ENCODE measurements around the gene SLC38A10. TPM values are rescaled to one million over a fixed set of nuclear protein-coding genes. Genes with fewer than 3 reads are reported as not detected.

Gene SLC38A10
- polyA plus RNA-seq, 1 of the 3 experiments (the other 2 are of a cell fraction) = 82.2 TPM

DNA sequence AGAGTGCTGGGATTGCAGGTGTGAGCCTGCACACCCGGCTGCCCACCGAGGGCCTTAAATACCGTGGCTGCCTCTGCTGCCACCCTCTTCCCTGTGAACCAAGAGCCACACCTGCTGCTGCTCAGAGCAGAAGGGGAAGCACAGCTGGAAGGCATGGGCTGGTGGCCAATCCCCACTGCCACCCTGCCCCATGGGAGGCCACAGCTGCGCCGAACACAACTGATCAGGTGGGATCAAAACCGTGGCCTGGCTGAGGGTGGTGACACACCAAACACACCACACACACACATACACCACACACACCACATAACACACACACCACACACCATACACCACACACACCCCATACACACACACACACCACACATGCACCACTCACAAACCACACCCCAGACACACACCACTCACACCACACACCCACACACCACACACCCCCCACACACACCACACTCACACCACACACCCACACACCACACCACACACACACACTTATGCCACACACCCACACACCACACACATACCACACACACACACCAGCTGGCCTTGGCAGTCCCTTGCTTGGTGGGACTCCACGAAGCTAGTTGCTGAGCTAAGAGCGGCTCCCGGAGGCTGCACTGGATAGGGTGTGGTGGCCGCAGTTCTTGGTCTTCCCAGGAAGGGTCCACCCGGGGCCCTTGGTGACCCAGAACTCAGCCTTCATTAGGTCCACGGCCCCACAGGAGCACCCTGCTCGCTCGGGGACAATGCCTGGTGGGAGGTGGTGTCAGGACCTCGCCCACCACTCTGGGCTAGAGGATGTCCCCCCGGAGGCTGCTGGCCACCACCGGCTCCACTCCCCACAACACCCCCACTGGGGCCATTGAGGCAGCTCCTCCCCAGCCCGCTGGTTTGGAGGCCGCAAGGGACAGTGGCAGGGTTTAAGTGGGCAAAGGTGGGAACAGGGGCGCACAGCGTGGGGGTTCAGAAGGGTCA lies 87.2 kb downstream of the SLC38A10 start:
- ChIA-PET CTCF (interaction anchor here (0.8 to 14.7 kb wide), 6 partner anchors 8 to 106 kb away, joined by 3 to 147 read pairs (median 4); no protein-coding TSS in a partner anchor), POLR2A (interaction anchor here (1.2 kb wide), 1 partner anchor 15 kb away, joined by 3 read pairs; the partner anchor contains the start of gene CEP131)
- TF ChIP-seq, protein P1, sequence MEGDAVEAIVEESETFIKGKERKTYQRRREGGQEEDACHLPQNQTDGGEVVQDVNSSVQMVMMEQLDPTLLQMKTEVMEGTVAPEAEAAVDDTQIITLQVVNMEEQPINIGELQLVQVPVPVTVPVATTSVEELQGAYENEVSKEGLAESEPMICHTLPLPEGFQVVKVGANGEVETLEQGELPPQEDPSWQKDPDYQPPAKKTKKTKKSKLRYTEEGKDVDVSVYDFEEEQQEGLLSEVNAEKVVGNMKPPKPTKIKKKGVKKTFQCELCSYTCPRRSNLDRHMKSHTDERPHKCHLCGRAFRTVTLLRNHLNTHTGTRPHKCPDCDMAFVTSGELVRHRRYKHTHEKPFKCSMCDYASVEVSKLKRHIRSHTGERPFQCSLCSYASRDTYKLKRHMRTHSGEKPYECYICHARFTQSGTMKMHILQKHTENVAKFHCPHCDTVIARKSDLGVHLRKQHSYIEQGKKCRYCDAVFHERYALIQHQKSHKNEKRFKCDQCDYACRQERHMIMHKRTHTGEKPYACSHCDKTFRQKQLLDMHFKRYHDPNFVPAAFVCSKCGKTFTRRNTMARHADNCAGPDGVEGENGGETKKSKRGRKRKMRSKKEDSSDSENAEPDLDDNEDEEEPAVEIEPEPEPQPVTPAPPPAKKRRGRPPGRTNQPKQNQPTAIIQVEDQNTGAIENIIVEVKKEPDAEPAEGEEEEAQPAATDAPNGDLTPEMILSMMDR (IDR thresholded peaks at IDR 0.05) = no peak
- TF ChIP-seq RFX5 (IDR thresholded peaks at IDR 0.05; ENCODE audit: low read length) (no peak), EP300 (IDR thresholded peaks at IDR 0.05; ENCODE audit: borderline replicate concordance in 1 of 2, low read depth in 1 of 2, low read length in 1 of 2) (no peak), RXRA (IDR thresholded peaks at IDR 0.05; ENCODE audit: borderline replicate concordance, low read depth) (no peak), GATA2 (CRISPR knock-in tag; IDR thresholded peaks at IDR 0.05) (no peak), FOXJ3 (CRISPR knock-in tag; IDR thresholded peaks at IDR 0.05) (no peak), TAF1 (IDR thresholded peaks at IDR 0.05; ENCODE audit: borderline replicate concordance, low read depth, low read length) (no peak), PBX3 (IDR thresholded peaks at IDR 0.05) (no peak), TCF12 (IDR thresholded peaks at IDR 0.05) (no peak), SIN3A (IDR thresholded peaks at IDR 0.05; ENCODE audit: borderline replicate concordance, low read depth, low read length) (no peak), NRF1 (IDR thresholded peaks at IDR 0.05; ENCODE audit: low read depth, low read length) (no peak), MEF2A (IDR thresholded peaks at IDR 0.05; ENCODE audit: borderline replicate concordance, low read depth) (no peak)
- TF ChIP-seq, protein P2, sequence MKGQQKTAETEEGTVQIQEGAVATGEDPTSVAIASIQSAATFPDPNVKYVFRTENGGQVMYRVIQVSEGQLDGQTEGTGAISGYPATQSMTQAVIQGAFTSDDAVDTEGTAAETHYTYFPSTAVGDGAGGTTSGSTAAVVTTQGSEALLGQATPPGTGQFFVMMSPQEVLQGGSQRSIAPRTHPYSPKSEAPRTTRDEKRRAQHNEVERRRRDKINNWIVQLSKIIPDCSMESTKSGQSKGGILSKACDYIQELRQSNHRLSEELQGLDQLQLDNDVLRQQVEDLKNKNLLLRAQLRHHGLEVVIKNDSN (IDR thresholded peaks at IDR 0.05; ENCODE audit: borderline replicate concordance, low read depth) = no peak
- TF ChIP-seq, protein P3, sequence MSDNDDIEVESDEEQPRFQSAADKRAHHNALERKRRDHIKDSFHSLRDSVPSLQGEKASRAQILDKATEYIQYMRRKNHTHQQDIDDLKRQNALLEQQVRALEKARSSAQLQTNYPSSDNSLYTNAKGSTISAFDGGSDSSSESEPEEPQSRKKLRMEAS (IDR thresholded peaks at IDR 0.05; ENCODE audit: low read depth) = no peak
- TF ChIP-seq, protein P4, sequence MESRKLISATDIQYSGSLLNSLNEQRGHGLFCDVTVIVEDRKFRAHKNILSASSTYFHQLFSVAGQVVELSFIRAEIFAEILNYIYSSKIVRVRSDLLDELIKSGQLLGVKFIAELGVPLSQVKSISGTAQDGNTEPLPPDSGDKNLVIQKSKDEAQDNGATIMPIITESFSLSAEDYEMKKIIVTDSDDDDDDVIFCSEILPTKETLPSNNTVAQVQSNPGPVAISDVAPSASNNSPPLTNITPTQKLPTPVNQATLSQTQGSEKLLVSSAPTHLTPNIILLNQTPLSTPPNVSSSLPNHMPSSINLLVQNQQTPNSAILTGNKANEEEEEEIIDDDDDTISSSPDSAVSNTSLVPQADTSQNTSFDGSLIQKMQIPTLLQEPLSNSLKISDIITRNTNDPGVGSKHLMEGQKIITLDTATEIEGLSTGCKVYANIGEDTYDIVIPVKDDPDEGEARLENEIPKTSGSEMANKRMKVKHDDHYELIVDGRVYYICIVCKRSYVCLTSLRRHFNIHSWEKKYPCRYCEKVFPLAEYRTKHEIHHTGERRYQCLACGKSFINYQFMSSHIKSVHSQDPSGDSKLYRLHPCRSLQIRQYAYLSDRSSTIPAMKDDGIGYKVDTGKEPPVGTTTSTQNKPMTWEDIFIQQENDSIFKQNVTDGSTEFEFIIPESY (IDR thresholded peaks at IDR 0.05; ENCODE audit: borderline replicate concordance, low read depth) = no peak
- TF ChIP-seq, protein P5, sequence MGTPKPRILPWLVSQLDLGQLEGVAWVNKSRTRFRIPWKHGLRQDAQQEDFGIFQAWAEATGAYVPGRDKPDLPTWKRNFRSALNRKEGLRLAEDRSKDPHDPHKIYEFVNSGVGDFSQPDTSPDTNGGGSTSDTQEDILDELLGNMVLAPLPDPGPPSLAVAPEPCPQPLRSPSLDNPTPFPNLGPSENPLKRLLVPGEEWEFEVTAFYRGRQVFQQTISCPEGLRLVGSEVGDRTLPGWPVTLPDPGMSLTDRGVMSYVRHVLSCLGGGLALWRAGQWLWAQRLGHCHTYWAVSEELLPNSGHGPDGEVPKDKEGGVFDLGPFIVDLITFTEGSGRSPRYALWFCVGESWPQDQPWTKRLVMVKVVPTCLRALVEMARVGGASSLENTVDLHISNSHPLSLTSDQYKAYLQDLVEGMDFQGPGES (IDR thresholded peaks at IDR 0.05; ENCODE audit: low read depth, low read length) = no peak
- Histone ChIP-seq H3K9ac (no peak overlapping the region), H3K36me3 (replicated peaks in 1 of 2; ENCODE audit: control insufficient read depth in 1 of 2, insufficient read depth in 2 of 2, low read length in 1 of 2) (peaks cover 0 to 3% of the 10 kb centered on the region in 2 experiments), H3K4me3 (ENCODE audit: low read depth in 2 of 2, low read length in 1 of 2) (no peak overlapping the region), H3K9me2 (no peaks in the 10 kb centered on the region), H3K9me3 (no peaks in the 10 kb centered on the region), H4K20me1 (ENCODE audit: insufficient read depth) (no peaks in the 10 kb centered on the region), H3K4me1 (ENCODE audit: control insufficient read depth in 1 of 2, insufficient read depth in 2 of 2, low read depth in 1 of 2, low read length in 1 of 2) (no peaks in the 10 kb centered on the region), H3F3A (replicated peaks; ENCODE audit: insufficient read depth) (no peaks in the 10 kb centered on the region), H3K79me2 (ENCODE audit: insufficient read depth) (0 out of 2 replicates have a peak, but pooled peaks cover 3% of the 10 kb centered on the region), H3K27ac (ENCODE audit: low read depth in 2 of 2, low read length in 1 of 2) (no peak overlapping the region), H2AFZ (ENCODE audit: low read depth) (no peak overlapping the region), H3K27me3 (ENCODE audit: insufficient read depth) (no peaks in the 10 kb centered on the region), H3K4me2 (no peak overlapping the region)
- 96% methylated on average over 21 of the region's 21 CpGs for WGBS (ENCODE audit: low lambda C conversion rate)
- no peak for DNase-seq

Data from SK-N-SH (cell line).